Upper lobe of left lung (tissue), 4 donors: ENCODE data around the gene CORO1A.
"Not testable (repeated sequence)": the region's sequence is repeated elsewhere in the genome, so short reads cannot be mapped to it uniquely, and the experiment has no call there.

ENCODE experiments used
- POLR2A ChIP-seq, 4 donors: fragments of 450-650 bp; IDR thresholded peaks; one replicate each; pipeline ENCODE4 v1.5.1; 2016 to 2017; ENCODE audit warnings: antibody characterized with exemption in 4 of 4, mild to moderate bottlenecking in 2 of 4
- POLR2AphosphoS5 ChIP-seq, 2 donors: sonication (generic); formaldehyde crosslinking; IDR thresholded peaks; one replicate each; pipeline ENCODE4 v1.5.1; 2017; ENCODE audit warnings: antibody characterized with exemption in 2 of 2
- TF ChIP-seq, protein P1 (sequence below), 6 experiments: fragments of 450-650 bp in 4 of 6; fragments of 200-600 bp in 2 of 6; sonication (generic) in 2 of 6; IDR thresholded peaks; one replicate each; pipeline ENCODE4 v1.5.1; 2016 to 2019; ENCODE audit warnings: antibody characterized with exemption in 6 of 6

DNA sequence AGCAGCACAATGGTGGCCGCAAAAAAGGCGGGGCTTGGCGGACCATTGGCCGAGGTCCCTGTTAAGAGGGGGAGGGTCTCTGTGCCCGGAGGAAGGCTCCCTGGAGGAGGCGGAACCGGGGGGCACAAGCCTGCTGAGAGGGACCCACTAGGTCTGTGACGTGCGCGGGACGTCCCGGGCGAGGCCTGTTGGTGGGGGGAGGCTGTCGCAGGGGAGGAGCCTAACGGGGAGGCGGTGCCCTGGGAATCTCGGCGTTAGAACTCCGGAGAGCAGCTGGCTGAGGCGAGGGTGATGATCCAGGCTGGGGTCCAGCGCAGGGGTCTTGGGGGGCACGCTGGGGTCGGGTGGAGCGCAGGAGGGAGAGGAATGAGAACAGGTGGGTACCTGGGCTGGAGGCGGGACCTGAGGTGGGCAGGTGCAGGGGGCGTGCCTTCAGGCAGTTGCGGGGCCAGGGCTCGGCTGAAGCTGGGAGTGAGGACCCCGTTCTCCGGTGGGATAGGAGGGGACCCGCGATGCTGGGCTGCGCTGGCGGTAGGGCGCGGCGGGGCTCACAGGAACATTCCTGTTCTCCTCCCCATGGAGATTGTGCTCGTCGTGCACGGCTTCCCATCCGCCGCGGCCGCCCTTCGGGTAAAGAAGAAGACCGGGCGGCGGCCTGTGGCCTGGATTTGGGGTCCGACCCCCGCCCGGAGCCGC lies 22.3 kb downstream of the CORO1A start:
- TF ChIP-seq, protein P1, sequence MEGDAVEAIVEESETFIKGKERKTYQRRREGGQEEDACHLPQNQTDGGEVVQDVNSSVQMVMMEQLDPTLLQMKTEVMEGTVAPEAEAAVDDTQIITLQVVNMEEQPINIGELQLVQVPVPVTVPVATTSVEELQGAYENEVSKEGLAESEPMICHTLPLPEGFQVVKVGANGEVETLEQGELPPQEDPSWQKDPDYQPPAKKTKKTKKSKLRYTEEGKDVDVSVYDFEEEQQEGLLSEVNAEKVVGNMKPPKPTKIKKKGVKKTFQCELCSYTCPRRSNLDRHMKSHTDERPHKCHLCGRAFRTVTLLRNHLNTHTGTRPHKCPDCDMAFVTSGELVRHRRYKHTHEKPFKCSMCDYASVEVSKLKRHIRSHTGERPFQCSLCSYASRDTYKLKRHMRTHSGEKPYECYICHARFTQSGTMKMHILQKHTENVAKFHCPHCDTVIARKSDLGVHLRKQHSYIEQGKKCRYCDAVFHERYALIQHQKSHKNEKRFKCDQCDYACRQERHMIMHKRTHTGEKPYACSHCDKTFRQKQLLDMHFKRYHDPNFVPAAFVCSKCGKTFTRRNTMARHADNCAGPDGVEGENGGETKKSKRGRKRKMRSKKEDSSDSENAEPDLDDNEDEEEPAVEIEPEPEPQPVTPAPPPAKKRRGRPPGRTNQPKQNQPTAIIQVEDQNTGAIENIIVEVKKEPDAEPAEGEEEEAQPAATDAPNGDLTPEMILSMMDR (IDR thresholded peaks at IDR 0.05): not testable (repeated sequence)
- TF ChIP-seq POLR2A, POLR2AphosphoS5 (IDR thresholded peaks at IDR 0.05): not testable (repeated sequence)
